Endothelial cell of umbilical vein (primary cell): Measurements from ENCODE around the gene MROH7. TPM values are rescaled to one million over a fixed set of nuclear protein-coding genes. Genes with fewer than 3 reads are reported as not detected.

Experiments used
- BruUV-seq: library from RNA; stranded (reverse); fragments of 400-500 nt; replicated peaks from 2 replicates; lab custom pipeline; 2021; lab: Mats Ljungman, UMichigan
- CTCF ChIA-PET: fragments of 300-600, 350-600 bp; sonication (Branson Sonifier 250); formaldehyde crosslinking; loops from one replicate; lab custom pipeline; 2021; ENCODE audit warnings: antibody characterized with exemption, inconsistent platforms; lab: Charles Lee
- POLR2A ChIA-PET: fragments of 300-600, 350-600 bp; sonication (Branson Sonifier 250); formaldehyde crosslinking; loops from one replicate; lab custom pipeline; 2021; ENCODE audit warnings: antibody characterized with exemption, inconsistent platforms; lab: Charles Lee
- DNase-seq: peaks from one replicate; pipeline ENCODE4 v3.0.0-alpha.2; 2011; ENCODE audit warnings: low read depth, low spot score
- FAIRE-seq: peaks from 2 replicates; lab custom pipeline; 2011; peaks lifted over from hg19 to GRCh38; lab: Jason Lieb, UNC
- H2AFZ ChIP-seq: 2 replicates; pipeline ENCODE4 v1.6.0; 2012; ENCODE audit warnings: low read depth, low read length, control low read depth, inconsistent platforms
- H3K27ac ChIP-seq: 2 replicates; pipeline ENCODE4 v1.5.1; 2011; ENCODE audit warnings: low read depth, mild to moderate bottlenecking, control low read depth, low read length, moderate library complexity; ENCODE audit not compliant: insufficient read depth
- H3K27me3 ChIP-seq, 2 experiments: 2 replicates each; pipeline versions ENCODE4 v1.6.0 to v1.6.1; 2011; ENCODE audit warnings: low read length in 2 of 2, mixed read lengths in 1 of 2; ENCODE audit not compliant: control insufficient read depth in 2 of 2, insufficient read depth in 2 of 2
- H3K36me3 ChIP-seq, 2 experiments: 2 replicates in 1 of 2; 3 replicates in 1 of 2; pipeline ENCODE4 v1.5.1; 2011; ENCODE audit warnings: low read length in 2 of 2, mild to moderate bottlenecking in 1 of 2, moderate library complexity in 1 of 2; ENCODE audit not compliant: control insufficient read depth in 2 of 2, insufficient read depth in 2 of 2; ENCODE audit errors: extremely low read depth in 1 of 2
- H3K4me1 ChIP-seq: 3 replicates; pipeline ENCODE4 v1.5.1; 2011; ENCODE audit warnings: mild to moderate bottlenecking, low read length; ENCODE audit not compliant: control insufficient read depth, insufficient read depth; ENCODE audit errors: extremely low read depth
- H3K4me2 ChIP-seq: 2 replicates; pipeline ENCODE4 v1.6.1; 2011; ENCODE audit warnings: low read length, control low read depth, mixed read lengths; ENCODE audit not compliant: insufficient read depth
- H3K4me3 ChIP-seq, 3 experiments: fragments of 200-600 bp in 1 of 3; sonication (generic), shearing (Covaris generic) in 1 of 3; replicated peaks in 1 of 3; 2 replicates each; pipeline ENCODE4 v1.5.1; 2011 to 2016; ENCODE audit warnings: control low read depth in 3 of 3, low read length in 3 of 3, mild to moderate bottlenecking in 2 of 3, inconsistent platforms in 1 of 3, low read depth in 1 of 3, moderate library complexity in 1 of 3; ENCODE audit not compliant: insufficient read depth in 1 of 3
- H3K79me2 ChIP-seq: 2 replicates; pipeline ENCODE4 v1.6.0; 2012; ENCODE audit warnings: low read length, inconsistent platforms; ENCODE audit not compliant: control insufficient read depth, insufficient read depth
- H3K9ac ChIP-seq: replicated peaks from 2 replicates; pipeline ENCODE3; 2011; ENCODE audit warnings: low read length, control low read depth; ENCODE audit not compliant: insufficient read depth; ENCODE audit errors: extremely low read depth
- H3K9me1 ChIP-seq: replicated peaks from 3 replicates; pipeline ENCODE4 v1.6.0; 2011; ENCODE audit warnings: mild to moderate bottlenecking, low read length; ENCODE audit not compliant: control insufficient read depth, insufficient read depth; ENCODE audit errors: extremely low read depth
- H3K9me3 ChIP-seq: replicated peaks from 2 replicates; pipeline ENCODE4 v1.5.1; 2012; ENCODE audit warnings: low read length, inconsistent platforms; ENCODE audit not compliant: control insufficient read depth, insufficient read depth
- H4K20me1 ChIP-seq: replicated peaks from 2 replicates; pipeline ENCODE3; 2011; ENCODE audit warnings: mild to moderate bottlenecking, low read length; ENCODE audit not compliant: control insufficient read depth, insufficient read depth; ENCODE audit errors: extremely low read depth
- CTCF ChIP-seq, 2 donors: IDR thresholded peaks; 1 replicate in 1 of 2; 2 replicates in 1 of 2; pipeline ENCODE4 v1.5.1; 2011; ENCODE audit warnings: low read length in 2 of 2, mild to moderate bottlenecking in 2 of 2, moderate library complexity in 2 of 2, control low read depth in 1 of 2, inconsistent platforms in 1 of 2, low read depth in 1 of 2; ENCODE audit not compliant: insufficient read depth in 1 of 2; ENCODE audit errors: extremely low read depth in 1 of 2
- EZH2 ChIP-seq: IDR thresholded peaks from 2 replicates; pipeline ENCODE4 v1.6.1; 2012; ENCODE audit warnings: borderline replicate concordance, low read depth, mild to moderate bottlenecking, moderate library complexity, low read length, inconsistent platforms; ENCODE audit not compliant: severe bottlenecking
- FOS ChIP-seq: IDR thresholded peaks from 2 replicates; pipeline ENCODE4 v1.6.1; 2011; ENCODE audit warnings: mild to moderate bottlenecking, low read length, moderate library complexity, borderline replicate concordance; ENCODE audit not compliant: insufficient read depth
- GATA2 ChIP-seq: IDR thresholded peaks from 2 replicates; pipeline ENCODE4 v1.7.0; 2011; ENCODE audit warnings: low read depth, mild to moderate bottlenecking, moderate library complexity, mixed read lengths, low read length; ENCODE audit not compliant: insufficient read length, insufficient read depth
- JUN ChIP-seq: IDR thresholded peaks from 2 replicates; pipeline ENCODE4 v1.6.1; 2011; ENCODE audit warnings: borderline replicate concordance, low read depth; ENCODE audit not compliant: insufficient read length, insufficient read depth
- MAX ChIP-seq: IDR thresholded peaks from 2 replicates; pipeline ENCODE4 v1.6.1; 2011; ENCODE audit not compliant: insufficient read depth, insufficient read length
- MYC ChIP-seq: IDR thresholded peaks from one replicate; pipeline ENCODE4 v1.6.1; 2011; ENCODE audit warnings: mild to moderate bottlenecking, low read depth, low read length
- POLR2A ChIP-seq: IDR thresholded peaks from 2 replicates; pipeline ENCODE4 v1.6.1; 2012; ENCODE audit warnings: low read depth, mild to moderate bottlenecking, control low read depth, low read length
- POLR2AphosphoS5 ChIP-seq: IDR thresholded peaks from 2 replicates; pipeline ENCODE4 v1.6.1; 2012; ENCODE audit warnings: low read depth, mild to moderate bottlenecking, control low read depth, low read length, moderate library complexity; ENCODE audit not compliant: insufficient read depth
- dilution Hi-C: fragments of 300-500 bp; cut with MboI; formaldehyde crosslinking; loops from one replicate; pipeline ENCODE4 v1.15.0; 2019; ENCODE audit warnings: low sequenced_read_pairs; ENCODE audit not compliant: extremely low pct_ligation_motif_present
- intact Hi-C: fragments of 100-400 bp; cut with micrococcal nuclease; formaldehyde crosslinking; loops from one replicate; pipeline ENCODE4 v1.10.0; 2022
- polyA plus RNA-seq, 4 experiments: library from polyadenylated mRNA; depleted of rRNA in 3 of 4; stranded (reverse) in 3 of 4; unstranded in 1 of 4; fragments of >200 nt; gene quantifications; 2 replicates each; pipeline versions ENCODE4 v1.2.1 to v1.2.3, GENCODE V29; 2011 to 2012; ENCODE audit warnings: missing spikeins in 1 of 4
- total RNA-seq: library from RNA; stranded (reverse); gene quantifications from 2 replicates; pipeline ENCODE4 v1.2.3, GENCODE V29; 2021

The MROH7 gene
- total and polyA plus RNA-seq, 2 donors (not counting 3 experiments of a cell fraction or from before 2014, with no cell fraction given): 0.06 to 0.24 TPM

GRCh38 chr1:54716299-54717047 is 74.9 kb downstream of the MROH7 start:
- FAIRE-seq: no peak
- H3K9me3 ChIP-seq: no peaks in the 10 kb centered on the region
- peak overlapping the region; percentile 68 to 98 (median 95) for H3K4me3 ChIP-seq
- H3K79me2 ChIP-seq: peaks cover 30% of the 10 kb centered on the region
- peaks cover 4 to 7% of the 10 kb centered on the region in 2 experiments for H3K36me3 ChIP-seq
- ChIA-PET POLR2A (no interaction called here), CTCF (interaction anchor here (1.2 to 2.4 kb wide), 4 partner anchors 11 to 217 kb away, joined by 3 to 12 read pairs (median 4); no protein-coding TSS in a partner anchor)
- H3K27ac ChIP-seq: peak overlapping the region; percentile 77
- no peaks in the 10 kb centered on the region for H3K9me1 ChIP-seq
- dilution Hi-C loops: no loop called here
- DNase-seq: no peak
- H3K4me2 ChIP-seq: peak overlapping the region; percentile 98
- H4K20me1 ChIP-seq: no peaks in the 10 kb centered on the region
- H3K4me1 ChIP-seq: peaks cover 11% of the 10 kb centered on the region
- no peaks in the 10 kb centered on the region for H3K27me3 ChIP-seq
- TF ChIP-seq EZH2 (no peak), FOS (peak; percentile 19)
- no TSS peak for BruUV-seq
- H2AFZ ChIP-seq: peak overlapping the region; percentile 82
- intact Hi-C loops: loop anchor here (5.0 kb wide), 1 partner anchor 144 kb away; no protein-coding TSS in a partner anchor
- H3K9ac ChIP-seq: peak overlapping the region; percentile 93

DNA sequence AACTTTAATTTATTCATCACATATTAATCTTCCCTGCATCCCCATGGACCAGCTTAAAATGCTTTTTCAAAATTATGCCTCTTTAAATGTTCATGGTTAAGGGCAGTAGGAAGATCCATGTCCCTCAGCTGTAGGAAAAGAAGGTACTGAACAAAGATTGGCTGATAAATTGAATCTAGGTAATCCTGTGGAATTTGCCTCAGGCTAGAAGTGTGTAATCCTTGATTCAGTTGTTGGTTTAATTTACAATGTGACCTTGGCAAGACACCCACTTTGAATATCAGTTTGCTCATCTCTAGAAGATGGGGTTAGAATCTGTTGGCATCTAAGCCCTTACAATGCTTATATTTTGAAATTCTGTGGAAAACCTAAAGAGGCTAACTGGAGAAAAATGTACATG is 80.1 kb downstream of the MROH7 start:
- no peaks in the 10 kb centered on the region for H3K9me3 ChIP-seq
- peaks cover 20% of the 10 kb centered on the region for H3K79me2 ChIP-seq
- no peak overlapping the region for H2AFZ ChIP-seq
- ChIA-PET CTCF (interaction anchor here (0.8 to 1.0 kb wide), 2 partner anchors 10 to 223 kb away, joined by 3 to 4 read pairs; no protein-coding TSS in a partner anchor), POLR2A (no interaction called here)
- peaks cover 2% of the 10 kb centered on the region for H3K4me1 ChIP-seq
- no peaks in the 10 kb centered on the region for H4K20me1 ChIP-seq
- DNase-seq: no peak
- no peak overlapping the region for H3K4me2 ChIP-seq
- intact Hi-C loops: no loop called here
- H3K9ac ChIP-seq: no peak overlapping the region
- H3K27me3 ChIP-seq: no peaks in the 10 kb centered on the region
- H3K4me3 ChIP-seq: no peak overlapping the region
- dilution Hi-C loops: no loop called here
- no peaks in the 10 kb centered on the region for H3K9me1 ChIP-seq
- H3K36me3 ChIP-seq: peaks cover 6 to 19% of the 10 kb centered on the region in 2 experiments
- no peak overlapping the region for H3K27ac ChIP-seq
- BruUV-seq: no TSS peak
- no peak for FAIRE-seq
- TF ChIP-seq CTCF (IDR thresholded peaks at IDR 0.05; ENCODE audit: extremely low read depth in 1 of 2, insufficient read depth in 1 of 2, low read depth in 1 of 2, low read length in 2 of 2) (no peak), MAX (no peak), EZH2 (no peak), FOS (no peak), MYC (no peak), GATA2 (no peak), POLR2AphosphoS5 (no peak), POLR2A (no peak), JUN (no peak)
